ENCODE results near the gene KCNAB1.

The KCNAB1 gene

DNA sequence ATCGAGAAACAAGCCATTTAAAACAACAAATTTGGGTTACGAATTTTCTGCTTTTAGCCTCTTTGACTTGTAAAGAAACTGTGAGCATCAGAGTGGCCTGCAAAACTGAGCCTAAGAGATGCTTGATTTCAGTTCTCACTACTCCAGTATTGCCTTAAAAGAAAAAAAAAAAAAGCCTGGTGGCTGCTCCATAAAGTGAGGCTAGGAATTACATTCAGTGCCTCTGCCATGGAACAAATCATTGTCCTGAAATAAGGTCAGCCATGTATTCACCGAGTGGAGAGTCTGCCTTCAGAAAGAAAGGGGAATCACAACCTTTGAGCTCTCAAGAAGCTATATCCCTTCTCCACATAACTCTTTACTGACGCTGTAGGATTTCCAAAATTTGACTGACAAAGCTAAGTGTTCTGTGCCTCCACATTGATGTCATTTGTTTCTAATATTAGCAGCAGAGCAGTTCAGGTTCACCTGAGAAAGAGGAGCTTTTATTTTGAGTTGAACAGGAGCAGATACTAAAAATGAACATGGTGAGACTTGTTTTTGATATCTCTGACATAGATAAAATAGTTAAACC, 297.3 kb downstream of the KCNAB1 start:
- DNase-seq: no peak

DNA sequence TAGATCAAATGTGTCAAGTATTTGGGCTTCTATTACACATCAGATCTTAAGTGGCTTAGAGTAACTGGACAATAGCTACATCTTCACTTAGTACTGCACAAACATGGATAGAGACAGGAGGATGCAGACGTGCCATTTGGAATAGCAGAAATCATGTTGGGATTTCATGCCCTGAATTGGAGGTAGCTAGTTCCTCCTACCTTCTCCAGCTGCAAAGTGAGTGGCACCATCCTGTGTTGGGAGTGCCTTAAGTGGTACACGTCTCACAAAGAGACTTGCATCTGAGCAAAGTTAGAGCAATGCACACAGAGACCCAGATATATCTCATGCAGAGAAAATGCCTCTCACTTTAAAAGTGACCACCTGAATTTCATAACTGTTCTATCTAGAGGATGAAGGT, 298.1 kb downstream of the KCNAB1 start:
- no peak for DNase-seq

DNA sequence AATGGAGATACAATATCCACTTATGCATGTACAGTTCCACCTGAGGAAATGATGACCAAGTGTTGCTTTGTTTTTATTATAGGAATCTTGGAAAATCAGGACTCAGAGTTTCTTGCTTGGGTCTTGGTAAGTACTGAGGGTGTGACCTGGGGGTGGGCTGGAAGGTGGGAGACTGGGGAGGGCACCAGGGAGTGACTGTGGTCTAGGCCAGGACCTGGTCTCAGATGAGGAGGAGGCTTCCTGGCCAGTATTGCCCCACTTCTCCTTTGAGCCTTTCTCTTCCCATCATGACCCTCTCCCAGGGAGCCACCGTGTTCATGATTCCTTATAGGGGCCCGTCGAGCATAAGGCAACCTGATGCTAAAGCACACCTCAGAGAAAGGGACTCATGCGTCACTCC, 301.2 kb downstream of the KCNAB1 start:
- DNase-seq: no peak

DNA sequence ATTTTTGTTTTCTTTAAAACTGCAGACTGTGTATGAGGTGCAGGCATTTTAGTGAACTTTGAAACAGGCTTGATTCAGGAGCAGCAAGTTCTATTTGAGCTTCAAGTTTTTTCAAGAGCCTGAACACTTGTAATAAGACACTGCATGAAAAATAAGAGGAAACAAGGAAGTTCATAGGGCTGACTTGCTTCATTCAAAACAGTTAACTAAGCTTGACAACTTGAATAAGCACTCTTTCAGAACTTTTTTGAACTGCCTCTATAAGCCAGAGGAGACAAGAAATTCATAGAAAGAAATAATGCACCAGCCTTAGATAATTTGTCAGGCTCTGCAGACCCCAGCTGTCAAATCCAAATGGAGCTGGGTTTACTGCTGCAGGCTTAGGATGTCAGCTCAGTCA, 304.4 kb downstream of the KCNAB1 start:
- peak; percentile 27 for DNase-seq

DNA sequence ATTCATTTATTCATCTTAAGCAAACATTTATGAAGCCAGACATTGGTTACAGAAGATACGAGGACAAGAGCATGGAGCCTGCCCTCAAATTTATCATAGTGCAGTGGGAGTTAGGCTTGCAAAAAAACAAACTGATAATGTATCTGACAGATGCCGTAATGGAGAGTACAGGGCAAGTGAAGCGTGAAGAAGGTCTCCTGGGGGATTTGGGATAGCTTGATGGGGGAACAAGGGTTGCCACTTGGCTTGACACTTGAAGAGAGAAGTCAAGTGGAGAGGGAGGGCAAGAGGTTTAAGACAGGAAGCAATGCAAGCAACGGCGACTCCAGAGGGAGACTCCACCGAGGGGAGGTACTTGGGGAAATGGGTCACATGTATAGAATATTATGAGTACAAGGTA, 305.3 kb downstream of the KCNAB1 start:
- DNase-seq: peak; percentile 25

DNA sequence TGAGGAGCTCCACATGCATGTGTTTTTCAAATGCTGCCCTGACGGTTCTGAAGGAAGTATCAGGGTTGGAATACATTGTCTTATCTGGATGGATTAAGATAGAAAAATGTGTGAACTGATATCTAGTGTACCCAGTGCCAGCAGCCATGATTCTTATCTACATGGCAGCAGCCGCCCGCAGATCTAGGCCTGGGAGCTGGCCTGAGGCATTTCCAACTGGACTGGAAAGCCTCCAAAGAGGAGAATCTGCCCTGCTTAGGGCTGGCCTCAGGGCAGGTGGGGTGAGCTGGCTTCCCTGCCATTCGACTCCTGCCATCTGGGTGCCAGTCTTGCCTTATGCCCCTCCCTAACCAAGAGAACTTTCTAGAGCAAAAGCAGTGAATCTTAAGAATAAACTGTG, 308.7 kb downstream of the KCNAB1 start:
- DNase-seq: no peak

DNA sequence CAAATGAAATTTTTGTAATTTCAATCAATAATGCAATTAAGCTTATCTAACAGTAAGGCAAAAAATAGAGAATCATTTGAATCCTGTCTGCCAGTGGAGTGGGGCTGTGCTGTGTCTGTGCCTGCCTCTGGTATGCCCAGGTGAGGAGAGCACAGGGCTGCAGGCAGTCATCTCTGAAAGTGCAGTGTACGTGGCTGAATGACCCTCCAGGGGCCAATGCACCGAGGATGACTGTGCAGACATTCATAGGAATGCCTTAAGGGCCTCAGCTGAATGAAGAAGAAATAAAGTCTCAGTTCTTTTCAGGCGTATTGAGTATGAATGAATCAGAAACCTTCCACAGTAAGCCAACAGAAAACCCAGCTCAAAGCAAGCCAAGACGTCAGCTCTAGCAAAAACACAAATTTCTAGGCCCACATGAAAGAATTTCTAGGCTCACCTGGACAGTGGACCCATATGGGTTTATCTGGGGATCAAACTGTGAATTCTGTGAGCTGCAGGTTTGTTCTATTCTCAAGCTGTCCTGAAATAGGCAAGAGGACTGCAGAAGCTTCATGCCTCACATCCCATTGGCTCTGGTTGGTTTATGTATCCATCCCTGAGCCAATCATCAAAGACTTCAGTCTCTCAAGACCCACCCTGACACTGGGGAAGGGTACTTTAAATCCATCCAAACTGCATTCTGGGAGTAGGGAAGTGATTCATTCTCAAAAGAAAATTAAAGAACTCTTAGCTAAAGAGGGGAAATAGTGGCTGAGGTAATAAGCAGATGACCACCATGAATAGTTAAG, 311.2 kb downstream of the KCNAB1 start:
- DNase-seq: no peak

DNA sequence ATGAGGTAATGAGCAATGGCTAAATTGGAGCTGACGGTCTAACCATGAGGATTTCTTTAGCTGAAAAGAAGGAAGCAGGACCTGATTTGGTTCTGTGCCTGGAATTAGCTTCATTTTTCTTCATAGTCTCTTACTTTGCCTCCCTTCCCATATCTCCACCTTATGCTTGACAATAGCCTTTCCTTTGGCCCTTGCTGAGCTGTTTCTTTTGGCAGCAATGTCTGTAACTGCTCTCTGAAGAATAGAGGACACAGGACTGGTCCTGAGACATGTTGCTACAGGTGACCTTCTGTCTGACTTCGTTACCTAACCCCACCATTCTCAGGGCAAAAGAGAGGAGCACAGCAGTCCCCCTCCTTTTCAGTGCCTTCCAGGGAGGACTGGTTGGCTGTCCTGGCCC, 312.2 kb downstream of the KCNAB1 start:
- DNase-seq: no peak

DNA sequence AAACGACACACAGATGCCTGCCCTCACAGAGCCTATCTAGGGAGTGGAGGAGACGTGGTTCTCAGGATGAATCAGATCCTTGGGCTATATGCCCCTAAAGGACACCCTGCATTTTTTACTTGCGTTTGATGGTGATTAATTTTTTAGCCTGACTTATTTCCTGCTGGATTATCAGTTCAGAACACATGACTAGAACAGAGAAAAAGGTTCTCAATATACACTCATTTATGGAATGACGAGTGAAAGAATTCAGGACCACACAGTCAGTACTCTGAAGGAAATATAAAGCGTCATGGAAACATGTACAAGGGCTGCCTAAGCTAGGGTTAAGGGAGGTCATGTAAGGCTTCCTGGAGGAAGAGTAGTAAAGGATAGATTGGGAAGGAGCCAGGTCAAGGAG, 312.8 kb downstream of the KCNAB1 start:
- DNase-seq: no peak

DNA sequence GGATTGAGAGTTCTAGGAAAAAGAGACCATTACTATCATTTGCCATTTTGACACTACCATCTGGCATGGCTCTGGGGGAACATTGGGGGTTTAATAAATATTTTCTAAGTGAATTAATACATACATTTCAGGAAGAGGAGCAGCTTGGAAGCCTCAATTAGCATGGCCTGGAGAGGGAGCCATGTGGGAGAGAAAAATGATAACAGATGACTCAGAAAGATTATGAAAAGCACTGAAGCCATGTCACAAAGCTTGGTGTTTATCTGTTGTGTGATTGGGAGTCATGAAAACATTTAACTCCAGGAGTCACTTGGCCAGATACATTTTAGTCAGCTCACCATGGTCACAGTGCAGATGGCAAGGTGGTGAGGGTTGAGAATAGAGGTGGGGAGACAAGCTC, 313.5 kb downstream of the KCNAB1 start:
- peak; percentile 21 for DNase-seq

DNA sequence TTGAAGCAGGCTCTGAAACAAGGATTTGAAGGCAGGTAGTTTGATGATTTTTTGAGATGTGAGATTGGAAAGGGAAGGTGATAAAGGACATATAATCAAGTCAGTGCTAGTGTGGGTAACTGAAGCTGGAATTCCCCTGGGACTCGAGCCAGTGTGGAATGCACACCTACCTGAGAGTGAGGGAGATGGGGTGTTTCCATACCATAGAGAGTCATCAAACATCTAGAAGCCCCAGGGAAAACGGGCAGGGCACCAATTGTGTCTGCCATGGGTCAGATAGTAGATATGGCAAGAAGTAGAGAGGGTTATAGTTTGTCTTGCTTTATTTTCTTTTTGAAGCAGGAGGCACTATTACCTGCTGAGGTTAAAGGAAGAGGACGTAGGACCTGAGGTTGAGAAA, 314.5 kb downstream of the KCNAB1 start:
- no peak for DNase-seq

DNA sequence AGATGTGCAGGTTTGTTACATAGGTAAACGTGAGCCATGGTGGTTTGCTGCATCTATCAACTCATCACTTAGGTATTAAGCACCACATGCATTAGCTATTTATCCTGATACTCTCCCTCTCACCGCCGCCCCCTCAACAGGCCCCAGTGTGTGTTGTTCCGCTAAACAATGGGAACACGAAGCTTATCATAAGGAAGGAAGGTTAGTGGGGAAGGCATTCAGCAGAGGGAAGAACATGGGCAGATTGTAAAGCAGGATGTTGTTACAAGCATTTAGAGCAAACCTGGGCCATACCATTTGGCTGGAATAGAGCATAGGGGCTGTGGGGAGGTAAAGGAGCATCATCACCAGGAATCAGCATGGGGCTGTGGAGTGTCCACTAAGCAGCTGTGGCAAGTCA, 322.7 kb downstream of the KCNAB1 start:
- DNase-seq: no peak

DNA sequence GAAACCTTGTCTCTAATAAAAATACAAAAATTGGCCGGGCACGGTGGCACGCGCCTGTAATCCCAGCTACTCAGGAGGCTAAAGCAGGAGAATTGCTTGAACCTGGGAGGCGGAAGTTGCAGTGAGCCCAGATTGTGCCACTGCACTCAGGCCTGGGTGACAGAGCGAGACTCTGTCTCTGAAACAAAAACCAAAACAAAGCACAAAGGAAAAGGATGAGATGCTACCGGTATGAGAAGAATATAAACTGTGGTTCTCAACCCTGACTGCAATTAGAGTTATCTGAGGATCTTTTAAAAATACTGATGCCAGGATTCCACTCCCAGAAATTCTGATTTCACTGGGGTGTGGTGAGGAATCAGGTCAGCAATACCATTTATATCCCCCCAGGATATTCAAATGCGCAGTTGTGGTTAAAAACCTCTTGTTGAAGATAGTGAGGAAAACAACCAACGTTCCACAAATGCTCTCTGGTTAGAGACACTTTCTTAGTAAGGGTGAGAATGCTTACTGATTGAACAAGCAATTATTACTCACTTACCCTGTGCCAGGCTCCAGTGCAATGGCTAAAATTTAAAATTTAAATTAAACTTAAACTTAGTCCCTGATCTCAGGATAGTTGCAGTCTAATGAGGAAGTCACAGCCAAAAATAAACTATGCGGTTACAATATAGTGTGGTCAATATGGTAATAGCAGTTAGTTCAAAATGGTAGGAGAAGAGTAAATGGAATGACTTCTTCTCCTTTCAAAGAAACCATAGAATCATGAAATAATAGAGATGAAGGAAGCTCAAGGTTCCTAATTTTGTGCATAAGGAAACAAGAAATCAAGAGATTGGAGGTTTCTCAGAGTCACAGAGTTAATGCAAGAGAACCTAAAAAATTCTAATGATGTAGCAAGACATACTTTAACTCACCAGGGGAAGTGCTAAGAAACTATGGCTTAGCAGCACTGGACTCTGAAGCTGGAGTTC, 325.0 kb downstream of the KCNAB1 start:
- DNase-seq: no peak

DNA sequence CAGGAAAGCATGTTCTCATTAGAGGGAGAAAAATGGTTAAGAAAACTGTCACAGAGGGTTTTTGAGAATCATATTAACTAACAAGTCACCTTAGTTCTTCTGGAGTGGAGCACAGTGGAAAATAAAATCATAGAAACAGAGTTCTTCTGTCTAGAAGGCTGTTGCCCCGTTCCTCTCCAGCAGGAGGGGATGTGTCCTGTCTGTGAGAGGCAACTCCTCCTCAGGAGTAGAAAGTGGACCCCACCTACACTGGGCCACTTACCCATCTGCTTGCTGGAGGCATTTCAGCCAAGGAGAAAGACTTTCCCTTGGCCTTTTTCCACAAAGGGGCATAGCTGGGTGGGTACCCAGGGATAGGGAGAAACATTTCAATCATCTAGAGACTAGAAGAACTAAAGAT, 327.9 kb downstream of the KCNAB1 start:
- peak; percentile 19 for DNase-seq

DNA sequence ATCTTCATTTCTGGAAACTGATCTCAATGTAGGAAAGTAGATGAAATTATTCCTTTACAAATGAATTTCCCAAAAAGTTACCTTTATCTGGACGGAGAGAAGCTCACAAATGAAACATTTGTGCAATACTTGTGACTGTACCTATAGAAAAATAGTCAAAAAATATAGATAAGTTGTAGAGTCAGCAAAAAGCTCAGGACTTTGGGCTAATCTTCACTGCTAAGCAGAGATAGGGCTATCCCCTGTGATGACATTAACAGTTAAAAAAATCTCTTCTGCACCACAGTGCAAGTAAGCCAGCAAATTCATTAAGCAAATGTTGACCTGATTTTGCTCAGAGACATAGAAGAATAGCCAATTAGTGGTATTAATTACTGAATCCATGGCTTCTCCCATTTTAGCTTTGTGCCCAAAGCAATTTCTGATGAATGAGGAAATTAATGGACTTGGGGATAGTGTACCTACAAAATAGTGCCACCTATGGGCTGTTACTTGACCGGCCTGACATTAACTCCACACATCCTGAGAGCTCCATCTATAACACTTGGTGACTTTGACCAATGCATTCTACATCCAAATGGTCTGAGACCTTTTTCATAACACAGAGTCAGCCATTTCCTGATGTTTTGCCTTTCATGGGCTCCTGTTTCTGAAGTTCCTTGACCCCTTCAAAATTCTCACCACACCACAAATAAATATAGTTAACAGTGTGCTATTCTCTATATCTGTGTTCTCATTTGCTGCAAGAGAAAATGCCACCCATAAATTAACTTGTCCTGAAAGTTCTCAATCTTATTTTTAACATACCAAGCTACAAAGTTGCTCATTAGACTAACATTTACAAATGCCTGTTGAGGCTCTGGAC, 329.6 kb downstream of the KCNAB1 start:
- peak; percentile 17 for DNase-seq

DNA sequence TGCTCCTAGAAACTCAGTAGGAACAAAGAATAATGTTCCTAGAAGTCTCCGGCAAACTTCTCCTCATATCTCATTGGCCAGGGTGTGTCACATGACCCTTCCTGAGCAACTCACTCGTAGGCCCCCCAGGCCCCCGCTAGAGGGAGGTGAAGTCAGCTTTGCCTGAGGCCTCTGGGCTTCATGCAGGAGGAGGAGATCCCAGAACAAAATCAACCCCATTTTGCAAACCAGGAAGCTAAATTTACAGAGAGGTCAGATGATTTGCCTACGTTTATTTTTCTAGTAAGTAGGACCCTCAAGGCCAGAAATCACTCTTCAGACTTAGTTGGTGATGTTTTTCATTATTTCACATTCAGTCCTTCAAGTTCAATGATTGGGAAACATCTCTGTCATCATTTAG, 335.5 kb downstream of the KCNAB1 start:
- DNase-seq: no peak

DNA sequence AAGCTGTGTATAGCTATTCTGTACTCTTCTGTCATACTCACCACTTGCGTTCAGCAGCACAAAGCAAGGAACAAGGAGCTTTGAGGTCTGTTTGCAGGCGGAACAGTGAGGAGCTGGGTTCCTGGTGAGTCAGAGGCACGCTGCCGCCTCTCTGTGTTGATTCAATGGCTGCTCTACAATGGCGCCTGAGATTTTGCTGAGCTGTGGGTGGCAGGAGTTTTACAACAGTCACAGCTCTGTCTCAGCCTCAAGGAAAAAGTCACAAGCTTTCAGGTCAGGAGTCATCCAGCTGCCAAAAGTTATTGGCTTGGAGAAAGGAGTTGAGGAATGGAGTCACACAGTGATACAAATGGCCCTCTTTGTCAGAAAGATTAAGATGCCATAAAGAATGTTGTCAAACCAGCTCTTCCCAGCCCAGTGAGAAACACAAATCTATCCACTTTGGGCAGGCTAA, 336.4 kb downstream of the KCNAB1 start:
- DNase-seq: no peak

DNA sequence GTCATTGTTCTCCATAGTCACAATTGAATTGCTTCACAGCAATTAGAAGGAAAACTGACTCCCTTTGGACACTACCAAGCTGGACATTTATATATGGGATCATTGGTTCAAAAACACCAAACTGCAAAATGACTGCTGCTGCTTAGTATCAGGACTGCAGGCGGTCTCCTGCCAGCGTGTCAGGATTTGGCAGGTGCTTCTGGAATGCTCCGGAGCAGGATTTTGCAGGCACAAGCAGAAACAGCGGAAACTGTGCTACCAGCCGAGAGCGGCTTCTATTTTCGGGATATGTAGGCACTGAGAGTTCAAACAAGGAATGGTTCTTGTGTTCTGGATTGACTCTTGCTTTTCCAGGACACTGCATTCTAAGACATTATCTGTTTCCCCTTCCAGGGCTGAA, 339.1 kb downstream of the KCNAB1 start:
- no peak for DNase-seq

DNA sequence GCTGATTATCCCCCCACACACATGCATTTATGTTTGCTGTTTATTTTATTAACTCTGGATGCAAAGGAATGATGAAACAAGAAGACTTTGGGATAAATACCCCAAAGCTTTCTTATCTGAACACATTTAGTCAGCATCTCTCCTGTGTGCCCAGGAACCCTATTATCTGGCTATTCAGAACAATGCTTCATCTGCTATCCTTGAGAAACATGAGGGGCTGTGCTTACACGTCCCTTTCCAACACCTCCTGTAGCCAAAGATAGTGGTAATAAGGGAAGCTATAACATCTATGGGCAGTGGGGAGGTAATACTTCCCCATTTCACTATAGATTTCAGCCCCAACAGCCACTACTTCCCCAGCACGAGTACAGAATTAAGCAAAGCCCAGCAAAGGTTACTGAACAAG, 339.8 kb downstream of the KCNAB1 start:
- no peak for DNase-seq

DNA sequence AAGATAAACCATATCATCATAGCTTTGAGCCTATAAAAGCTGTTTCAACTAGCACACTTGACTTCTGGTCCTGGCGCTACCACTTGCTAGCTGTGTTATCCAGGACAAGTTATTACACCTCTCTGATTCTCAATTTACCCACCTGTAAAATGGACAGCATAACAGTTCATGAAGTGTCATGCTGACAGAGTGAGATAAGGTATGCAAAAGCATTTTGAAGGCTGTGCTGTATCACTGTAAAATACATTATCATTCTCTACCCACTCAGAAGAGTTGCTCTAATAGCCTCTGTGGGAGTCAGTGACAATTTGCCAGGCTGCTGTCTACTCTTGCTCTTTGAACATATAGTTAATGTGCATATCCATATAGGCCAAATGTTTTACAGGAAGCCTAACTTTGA, 341.5 kb downstream of the KCNAB1 start:
- no peak for DNase-seq

DNA sequence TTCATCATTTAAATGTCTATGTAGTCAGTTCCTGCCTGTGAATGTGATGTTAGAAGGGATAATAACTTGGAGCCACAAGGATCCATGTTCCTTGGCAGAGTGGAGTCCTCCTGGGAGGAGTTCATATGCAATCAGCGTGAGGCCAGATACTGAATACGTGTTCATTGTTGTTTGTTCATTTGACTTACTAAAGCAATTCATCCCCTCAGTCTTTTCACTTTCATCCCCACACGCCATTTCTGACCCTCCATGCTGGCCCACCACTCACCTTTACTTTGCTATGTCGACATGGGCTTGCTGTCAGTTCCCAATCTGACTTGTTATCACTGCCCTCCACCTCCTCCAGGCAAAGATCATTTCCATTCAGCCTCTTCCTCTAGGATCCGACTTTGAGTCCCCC, 342.7 kb downstream of the KCNAB1 start:
- no peak for DNase-seq

DNA sequence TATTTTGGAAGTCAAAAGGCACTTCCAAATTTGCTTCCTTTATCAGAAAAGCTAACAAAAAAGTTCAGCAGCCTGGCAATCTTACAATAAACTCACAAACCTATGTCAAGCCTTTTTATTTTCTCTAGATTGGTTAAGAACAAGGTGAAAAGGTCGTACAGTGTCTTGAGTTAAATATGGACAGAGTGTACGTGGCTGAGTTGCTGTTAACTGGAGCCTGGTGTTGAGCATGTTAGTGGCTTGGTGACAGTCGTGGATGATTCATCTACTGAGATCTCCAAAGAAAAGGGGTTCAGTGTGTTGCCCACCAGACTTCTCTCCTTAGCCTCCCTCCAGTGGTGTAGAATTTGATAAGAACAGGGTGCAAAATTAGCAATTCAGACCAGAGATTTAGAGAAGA, 344.8 kb downstream of the KCNAB1 start:
- DNase-seq: no peak

DNA sequence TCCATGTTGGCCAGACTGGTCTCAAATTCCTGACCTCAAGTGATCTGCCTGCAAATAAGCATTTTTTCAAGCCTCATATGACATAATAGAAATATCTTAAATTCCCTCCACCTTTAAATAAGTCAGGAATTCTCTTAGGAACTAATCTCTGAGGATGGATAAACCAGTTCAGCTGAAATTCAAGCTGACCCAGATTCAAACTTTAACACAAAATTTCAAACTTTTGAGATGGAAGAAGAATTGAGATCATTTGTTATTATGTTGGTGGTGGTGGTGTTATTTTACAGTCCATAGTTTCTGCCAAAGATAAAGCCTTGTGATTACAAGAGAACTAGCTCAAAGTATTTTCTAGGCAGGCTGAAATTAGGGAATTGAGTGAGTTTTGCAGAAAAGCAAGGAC, 349.1 kb downstream of the KCNAB1 start:
- DNase-seq: no peak

Data from DMS 273 treated with DMSO at 0.1 percent for 48 hours (cell line).